Measurements from ENCODE around the gene ERBB4.

DNA sequence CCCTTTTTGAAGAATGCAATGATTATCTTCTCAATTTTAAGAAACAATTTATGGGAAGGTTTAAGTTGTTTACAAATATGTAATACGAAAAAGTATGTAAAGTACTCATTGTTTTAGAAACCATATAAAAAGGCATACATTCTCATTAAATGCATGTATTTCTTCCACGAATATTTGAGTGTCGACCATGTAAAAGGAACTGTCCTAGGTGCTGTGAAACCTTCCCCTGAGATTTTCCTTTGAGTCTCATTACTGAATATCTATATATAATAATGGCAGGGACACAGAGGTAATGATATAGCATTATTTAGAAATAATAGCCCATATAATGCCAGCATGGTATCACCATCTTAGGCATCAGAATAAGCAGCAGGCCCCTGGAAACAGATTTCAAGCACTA, 239.3 kb downstream of the ERBB4 start:
- TF ChIP-seq TCF4 (CRISPR knock-in tag; IDR thresholded peaks at IDR 0.05; ENCODE audit: borderline replicate concordance) (no peak), ZFP3 (CRISPR knock-in tag; IDR thresholded peaks at IDR 0.05) (no peak)
- TF ChIP-seq, protein P1, sequence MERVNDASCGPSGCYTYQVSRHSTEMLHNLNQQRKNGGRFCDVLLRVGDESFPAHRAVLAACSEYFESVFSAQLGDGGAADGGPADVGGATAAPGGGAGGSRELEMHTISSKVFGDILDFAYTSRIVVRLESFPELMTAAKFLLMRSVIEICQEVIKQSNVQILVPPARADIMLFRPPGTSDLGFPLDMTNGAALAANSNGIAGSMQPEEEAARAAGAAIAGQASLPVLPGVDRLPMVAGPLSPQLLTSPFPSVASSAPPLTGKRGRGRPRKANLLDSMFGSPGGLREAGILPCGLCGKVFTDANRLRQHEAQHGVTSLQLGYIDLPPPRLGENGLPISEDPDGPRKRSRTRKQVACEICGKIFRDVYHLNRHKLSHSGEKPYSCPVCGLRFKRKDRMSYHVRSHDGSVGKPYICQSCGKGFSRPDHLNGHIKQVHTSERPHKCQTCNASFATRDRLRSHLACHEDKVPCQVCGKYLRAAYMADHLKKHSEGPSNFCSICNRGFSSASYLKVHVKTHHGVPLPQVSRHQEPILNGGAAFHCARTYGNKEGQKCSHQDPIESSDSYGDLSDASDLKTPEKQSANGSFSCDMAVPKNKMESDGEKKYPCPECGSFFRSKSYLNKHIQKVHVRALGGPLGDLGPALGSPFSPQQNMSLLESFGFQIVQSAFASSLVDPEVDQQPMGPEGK (CRISPR knock-in tag; IDR thresholded peaks at IDR 0.05; ENCODE audit: borderline replicate concordance): no peak

All from SK-N-SH treated with all-trans-retinoic acid at 6 μM for 48 hours (cell line).